Measurements from ENCODE around the gene SLC22A14. TPM values are rescaled to one million over a fixed set of nuclear protein-coding genes. Genes with fewer than 3 reads are reported as not detected.

Gene SLC22A14
- total RNA-seq, 6 experiments from 2014 or later: 0.12 to 0.29 (median 0.12) TPM; not detected in 3

- Histone ChIP-seq H3K4me3 (no peak overlapping the region), H3K27me3 (no peaks in the 10 kb centered on the region), H3K27ac (no peak overlapping the region), H3K36me3 (peaks cover 0 to 4% (median 0%) of the 10 kb centered on the region in 4 donors), H3K9me3 (no peaks in the 10 kb centered on the region), H3K4me1 (peaks cover 0 to 17% (median 0%) of the 10 kb centered on the region in 4 donors)
- WGBS (ENCODE audit: insufficient coverage, low coverage, low lambda C conversion rate, missing lambda C conversion rate): 75% methylated on average over 2 of the region's 3 CpGs
- no peak for TF ChIP-seq POLR2A (IDR thresholded peaks at IDR 0.05)
- TF ChIP-seq CTCF (IDR thresholded peaks at IDR 0.05): peak in 2 of 4 donors; percentile 7 to 18
- ATAC-seq (no peak), DNase-seq (no peak)
- intact Hi-C loops (cut with DNase I): no loop called here
Observed at GRCh38 chr3:38343797-38344594, 61.9 kb downstream of the SLC22A14 start.

GRCh38 chr3:38345879-38346586 lies 63.9 kb downstream of the SLC22A14 start:
- Histone ChIP-seq H3K4me1 (peaks cover 0 to 31% (median 4%) of the 10 kb centered on the region in 4 donors), H3K27ac (peak overlapping the region; percentile 44 to 87 (median 73)), H3K9me3 (no peaks in the 10 kb centered on the region), H3K4me3 (peak overlapping the region in 2 of 3 donors; percentile 93 to 94), H3K27me3 (no peaks in the 10 kb centered on the region), H3K36me3 (peaks cover 0 to 6% (median 0%) of the 10 kb centered on the region in 4 donors)
- ATAC-seq: peak; percentile 29 to 48 (median 44)
- no peak for TF ChIP-seq POLR2A (IDR thresholded peaks at IDR 0.05)
- no peak for TF ChIP-seq CTCF (IDR thresholded peaks at IDR 0.05)
- no peak for DNase-seq
- intact Hi-C loops (cut with DNase I): loop anchor here in 1 of 2 donors (5.0 kb wide), 1 partner anchor 131 kb away; no protein-coding TSS in a partner anchor
- WGBS (ENCODE audit: insufficient coverage, low coverage, low lambda C conversion rate, missing lambda C conversion rate): 17% methylated on average over 2 of the region's 10 CpGs

GRCh38 chr3:38346587-38347410 lies 64.7 kb downstream of the SLC22A14 start, which contains the start of gene XYLB:
XYLB (plus strand) TSS chr3:38346785; CDS start chr3:38346869, 84 bp downstream.
- WGBS (ENCODE audit: insufficient coverage, low coverage, low lambda C conversion rate, missing lambda C conversion rate): 2% methylated on average over 17 of the region's 85 CpGs
- H3K27me3 ChIP-seq: no peaks in the 10 kb centered on the region
- H3K4me1 ChIP-seq: peaks cover 0 to 35% (median 8%) of the 10 kb centered on the region in 4 donors
- peak; percentile 92 to 96 (median 93) for ATAC-seq
- H3K9me3 ChIP-seq: no peaks in the 10 kb centered on the region
- peak within 1 kb of the TSS; percentile 91 to 94 (median 93) for H3K4me3 ChIP-seq
- peak within 1 kb of the TSS; percentile 44 to 87 (median 73) for H3K27ac ChIP-seq
- TF ChIP-seq CTCF (IDR thresholded peaks at IDR 0.05) (peak; percentile 85 to 91 (median 87)), POLR2A (IDR thresholded peaks at IDR 0.05) (peak; percentile 85)
- intact Hi-C loops (cut with DNase I): loop anchor here in 1 of 2 donors (5.0 kb wide), 1 partner anchor 131 kb away; no protein-coding TSS in a partner anchor
- H3K36me3 ChIP-seq: peaks cover 0 to 6% (median under 1%) of the 10 kb centered on the region in 4 donors
- peak; percentile 94 to 96 (median 95) for DNase-seq
